ENCODE measurements around the gene OARD1.

DNA sequence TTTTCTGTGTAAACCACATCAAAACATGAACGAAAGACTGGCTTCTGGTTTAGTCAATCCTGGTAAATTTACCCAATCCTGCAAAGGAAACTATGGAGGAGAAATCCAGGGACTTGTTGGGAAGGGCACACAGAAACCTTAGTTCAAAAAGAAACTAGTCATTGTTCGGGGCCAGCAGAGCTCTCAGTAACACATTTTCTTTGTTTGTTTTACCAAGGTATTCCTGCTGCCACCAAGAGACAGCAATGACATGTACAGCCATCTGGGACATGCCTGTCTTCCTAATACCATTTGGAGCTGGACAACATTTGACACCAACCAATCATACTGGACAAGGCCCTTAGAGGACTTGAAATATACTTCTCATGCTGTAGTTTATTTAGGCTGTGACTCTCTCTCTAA, 8.3 kb downstream of the OARD1 start:
- TF ChIP-seq POLR2AphosphoS5 (IDR thresholded peaks at IDR 0.05; ENCODE audit: low read depth, low read length) (no peak), POLR2A (IDR thresholded peaks at IDR 0.05; ENCODE audit: low read depth, low read length) (no peak), TAF1 (IDR thresholded peaks at IDR 0.05; ENCODE audit: low read depth, low read length) (no peak), POU2F2 (IDR thresholded peaks at IDR 0.05; ENCODE audit: low read depth, low read length) (no peak), PAX5 (IDR thresholded peaks at IDR 0.05; ENCODE audit: insufficient read depth, low read length, severe bottlenecking) (no peak)
